Forelimb muscle (tissue), 1 donor: ENCODE results near the gene IL23R. TPM values are rescaled to one million over a fixed set of nuclear protein-coding genes. Genes with fewer than 3 reads are reported as not detected.

Experiments
- DNase-seq: peaks from one replicate; pipeline ENCODE4 v3.0.0-alpha.2; 2013; ENCODE audit warnings: low read depth
- polyA plus RNA-seq: library from polyadenylated mRNA; unstranded; fragments of 120-200 nt; gene quantifications from one replicate; pipeline ENCODE4 v1.2.1, GENCODE V29; 2013; ENCODE audit not compliant: insufficient read length

The IL23R gene
- polyA plus RNA-seq, 1 donor = not detected

DNA sequence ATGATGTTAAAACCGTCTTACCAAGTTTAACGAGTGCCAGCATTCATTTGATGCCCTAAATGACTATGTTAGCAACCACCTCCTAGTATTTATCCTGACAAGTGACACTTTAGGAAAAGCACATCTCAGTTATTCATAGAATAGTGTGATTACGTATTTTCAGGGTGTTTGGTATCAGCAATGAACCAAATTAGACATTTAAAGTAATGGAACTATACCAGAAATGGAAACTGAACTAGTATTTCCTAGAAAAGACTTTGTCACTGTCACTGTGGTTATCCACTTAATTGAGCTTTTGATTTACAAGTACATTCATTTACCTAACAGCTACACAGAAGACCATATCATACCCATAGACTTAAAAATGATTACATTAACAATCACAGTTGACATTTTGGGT is 137.8 kb downstream of the IL23R start:
- DNase-seq = no peak

DNA sequence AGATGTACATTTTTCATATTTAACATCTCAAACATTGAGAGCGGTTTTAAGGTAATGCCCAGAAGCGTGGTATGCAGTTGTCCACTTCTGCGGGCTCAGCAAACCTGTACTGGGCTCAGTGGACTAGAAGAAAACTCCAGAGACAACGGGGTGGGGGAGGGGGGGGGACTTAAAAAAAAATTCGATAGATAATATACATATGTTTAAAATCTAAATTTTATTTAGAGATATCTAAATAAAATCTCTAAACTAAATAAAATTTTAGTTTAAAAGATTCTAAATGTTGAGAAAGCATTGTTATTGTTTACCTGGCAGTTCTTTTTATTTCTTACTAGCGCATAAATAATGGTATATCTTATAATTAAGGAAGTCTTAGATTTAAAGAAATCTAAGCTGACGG is 140.3 kb downstream of the IL23R start:
- no peak for DNase-seq

DNA sequence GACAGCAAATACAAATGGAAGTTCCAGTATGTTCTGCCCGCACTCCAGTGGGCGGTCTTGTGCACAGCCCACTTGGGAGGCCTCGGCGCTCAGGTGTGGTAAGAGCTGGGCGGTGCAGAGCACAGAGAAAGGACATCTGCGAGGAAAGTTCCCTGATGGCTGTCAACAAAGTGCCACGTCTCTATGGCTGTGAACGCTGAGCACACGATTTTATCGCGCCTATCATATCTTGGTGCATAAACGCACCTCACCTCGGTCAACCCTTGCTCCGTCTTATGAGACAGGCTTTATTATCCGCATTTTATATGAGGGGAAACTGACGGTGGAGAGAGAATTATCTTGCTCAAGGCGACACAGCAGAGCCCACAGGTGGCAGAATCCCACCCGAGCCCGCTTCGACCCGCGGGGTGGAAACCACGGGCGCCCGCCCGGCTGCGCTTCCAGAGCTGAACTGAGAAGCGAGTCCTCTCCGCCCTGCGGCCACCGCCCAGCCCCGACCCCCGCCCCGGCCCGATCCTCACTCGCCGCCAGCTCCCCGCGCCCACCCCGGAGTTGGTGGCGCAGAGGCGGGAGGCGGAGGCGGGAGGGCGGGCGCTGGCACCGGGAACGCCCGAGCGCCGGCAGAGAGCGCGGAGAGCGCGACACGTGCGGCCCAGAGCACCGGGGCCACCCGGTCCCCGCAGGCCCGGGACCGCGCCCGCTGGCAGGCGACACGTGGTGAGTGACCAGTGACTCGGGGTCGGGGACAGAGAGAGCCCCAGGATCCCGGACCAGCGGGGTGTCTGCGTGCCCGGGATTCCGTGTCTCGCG is 141.2 kb downstream of the IL23R start, which contains the start of gene IL12RB2:
Gene IL12RB2 (plus strand): TSS at position 623 of the 810 bp plus-strand sequence. CDS start 12,496 bp downstream, outside the sequence.
- no peak for DNase-seq

DNA sequence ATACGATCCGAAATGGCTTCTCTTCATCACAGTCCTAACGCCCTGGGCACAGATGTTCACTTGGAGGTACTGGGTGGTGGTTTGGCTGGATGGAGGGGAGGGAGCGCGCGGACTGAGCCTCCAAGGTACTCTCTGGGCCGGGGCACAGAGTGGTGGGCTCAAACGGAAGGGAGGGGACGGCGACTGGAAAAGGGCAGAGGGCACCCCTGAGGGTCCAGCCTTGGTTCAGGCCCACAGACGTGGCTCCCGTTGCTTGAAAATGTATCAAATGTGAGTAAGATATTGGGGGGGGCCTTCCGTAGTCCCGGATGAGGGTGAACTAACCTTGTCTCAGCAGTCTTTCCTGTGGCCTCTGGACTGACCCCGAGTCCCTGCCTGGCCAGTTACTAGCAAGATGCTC is 141.9 kb downstream of the IL23R start:
- no peak for DNase-seq

Other genes with a start within 250 kb of the IL23R start
- gene DNAI4, start 241.6 kb upstream of the IL23R start, polyA plus RNA-seq = 4.3 TPM
- 22.8 TPM for gene MIER1, start 241.5 kb upstream of the IL23R start, polyA plus RNA-seq
- gene SLC35D1, start 112.3 kb upstream of the IL23R start, polyA plus RNA-seq = 6.7 TPM
- not detected for gene C1orf141, start 31.5 kb upstream of the IL23R start, polyA plus RNA-seq
- 1.0 TPM for gene IL12RB2, start 141.4 kb downstream of the IL23R start, polyA plus RNA-seq